GM12892 (cell line): ENCODE results near the gene FOSB.

Experiments
- POLR2A ChIP-seq: IDR thresholded peaks from 2 replicates; pipeline ENCODE4 v1.6.1; 2011; ENCODE audit warnings: low read depth, low read length, control low read depth
- POLR2AphosphoS5 ChIP-seq: IDR thresholded peaks from 2 replicates; pipeline ENCODE4 v1.6.1; 2011; ENCODE audit warnings: low read depth, low read length, control low read depth
- TAF1 ChIP-seq: IDR thresholded peaks from 2 replicates; pipeline ENCODE4 v1.6.1; 2011; ENCODE audit warnings: low read depth, mild to moderate bottlenecking, control low read depth, low read length, borderline replicate concordance

DNA sequence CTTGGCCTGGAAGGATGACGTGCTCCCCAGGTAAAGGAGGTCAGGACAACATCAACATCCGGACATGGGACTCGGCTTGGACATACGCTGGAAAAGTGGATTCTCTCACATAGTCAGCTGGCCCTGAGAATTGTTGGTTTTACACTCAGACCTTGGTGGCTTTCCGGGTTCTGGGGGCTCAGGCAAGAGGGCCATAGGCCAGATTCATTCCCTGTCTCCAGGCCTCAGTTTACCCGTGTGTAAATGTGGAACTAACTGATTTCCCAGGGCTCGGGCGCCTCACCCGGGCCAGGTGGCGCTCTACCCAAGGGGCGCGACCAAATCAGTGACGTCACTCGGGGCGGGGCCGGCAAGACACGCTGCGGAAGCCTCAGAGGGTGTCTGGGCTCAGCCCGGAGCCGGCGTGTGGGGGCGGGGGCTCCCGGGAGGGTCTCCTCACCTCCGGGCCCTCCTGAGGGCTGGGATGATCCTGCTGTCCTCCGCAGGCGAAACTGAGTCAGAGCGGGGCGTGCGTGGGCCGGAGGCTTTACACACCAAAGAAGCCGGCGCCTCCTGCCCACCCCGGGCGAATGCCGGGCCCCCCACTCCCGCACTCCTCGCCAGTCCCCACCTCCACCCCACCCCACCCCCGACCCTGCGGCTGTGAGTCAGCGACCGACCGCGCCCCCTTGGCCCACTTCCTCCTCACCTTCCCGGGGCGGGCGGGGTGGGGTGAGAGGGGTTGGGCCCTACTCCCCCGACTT is 38.6 kb downstream of the FOSB start:
- TF ChIP-seq POLR2A = peak; percentile 81
- TF ChIP-seq POLR2AphosphoS5 = peak; percentile 69
- 0 out of 2 replicates have a peak, but pooled peaks have one; percentile 43 for TF ChIP-seq TAF1
